Measurements from ENCODE around the gene RAI1.
A peak's percentile ranks its signal among the peaks of the same experiment; 100 is the strongest.

The RAI1 gene

DNA sequence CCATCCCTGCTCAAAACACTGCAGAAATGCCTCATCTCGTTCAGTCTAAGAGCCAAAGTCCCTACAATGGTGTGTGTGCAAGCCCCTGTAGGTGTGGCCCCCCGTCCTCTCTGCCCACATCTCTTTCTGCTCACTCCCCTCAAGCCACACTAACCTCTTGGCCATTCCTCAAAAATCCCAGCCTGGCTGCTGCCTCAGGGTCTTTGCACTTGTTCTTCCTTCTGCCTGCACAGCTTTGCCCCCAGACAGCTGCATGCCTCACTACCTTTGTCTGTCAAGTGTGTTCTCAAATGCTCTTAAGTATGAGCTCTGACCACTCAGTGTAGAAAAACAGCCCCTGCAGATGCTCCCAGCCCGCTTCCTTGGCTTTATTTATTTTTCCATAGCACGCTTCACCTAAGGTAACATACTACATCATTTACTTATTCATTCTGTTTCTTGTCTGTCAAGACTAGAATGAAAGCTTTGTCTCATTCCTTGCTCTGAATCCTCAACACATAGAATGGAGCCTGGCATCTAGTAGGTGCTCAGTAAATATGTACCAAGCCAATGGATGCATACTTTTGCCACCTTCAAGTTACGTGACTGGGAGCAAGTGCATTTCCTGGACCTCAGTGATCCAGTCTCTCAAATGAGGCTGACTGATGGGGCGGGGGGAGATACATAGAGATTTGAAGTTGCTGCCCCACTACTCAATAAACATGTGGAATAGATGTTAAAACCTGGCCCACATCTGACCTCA is 38.1 kb downstream of the RAI1 start:
- no peak for TF ChIP-seq CTCF (IDR thresholded peaks at IDR 0.05; ENCODE audit: extremely low read depth, missing control alignments)
- DNase-seq (ENCODE audit: low spot score) = no peak

DNA sequence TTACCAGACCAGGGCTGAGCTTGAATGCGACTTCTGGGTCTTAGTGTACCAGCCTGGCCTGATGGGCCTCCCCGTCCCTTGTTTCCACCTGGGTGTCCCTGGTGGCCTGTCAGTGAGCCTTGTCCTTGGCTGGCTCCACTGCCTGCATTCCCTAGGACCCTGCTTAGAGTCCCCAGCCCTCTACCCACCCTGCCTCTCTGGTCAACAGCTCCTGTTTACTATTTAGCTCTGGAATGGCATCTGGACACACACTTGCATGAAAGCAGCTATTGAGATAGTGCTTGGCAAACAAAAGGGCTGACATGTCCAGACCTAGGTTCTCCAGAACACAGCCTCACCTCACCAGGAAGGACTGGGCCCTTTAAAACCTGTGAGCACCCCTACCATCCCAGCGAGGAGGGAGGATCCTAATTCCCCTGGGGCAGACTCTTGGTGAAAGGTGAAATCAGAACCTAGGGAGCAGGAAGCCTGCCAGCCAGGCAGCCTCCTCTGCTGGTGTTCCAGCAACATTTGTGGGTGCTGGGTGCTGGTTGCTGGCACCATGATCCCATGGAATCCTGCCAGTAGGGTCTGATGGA is 38.8 kb downstream of the RAI1 start:
- TF ChIP-seq CTCF (IDR thresholded peaks at IDR 0.05; ENCODE audit: extremely low read depth, missing control alignments) = no peak

DNA sequence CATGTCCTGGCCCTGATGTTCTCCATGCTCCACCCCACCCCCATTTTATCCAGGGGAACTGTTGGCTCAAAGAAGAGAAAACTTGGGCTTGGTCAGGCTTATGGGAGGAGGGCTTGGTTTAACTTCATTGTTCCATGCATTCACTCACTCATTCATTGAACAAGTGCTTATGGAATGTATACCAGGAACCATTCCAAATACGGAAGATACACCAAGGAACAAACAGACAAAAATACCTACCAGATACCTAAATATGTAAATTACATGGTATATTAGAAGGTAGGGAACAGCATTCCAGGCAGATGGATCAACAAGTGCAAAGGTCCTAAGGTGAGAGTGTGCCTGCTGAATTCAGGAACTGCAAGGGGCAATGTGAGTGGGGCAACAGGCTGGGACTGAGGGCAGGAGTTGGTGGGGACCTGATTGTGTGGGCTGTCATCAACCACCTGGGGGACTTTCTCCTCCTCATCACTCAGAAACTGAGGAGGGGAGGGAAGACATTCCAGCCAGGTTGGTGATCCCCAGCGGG is 39.9 kb downstream of the RAI1 start:
- no peak for TF ChIP-seq CTCF (IDR thresholded peaks at IDR 0.05; ENCODE audit: extremely low read depth, missing control alignments)
- no peak for DNase-seq (ENCODE audit: low spot score)

More for the DNA sequence above, 38.8 kb downstream of the RAI1 start:
- no peak for DNase-seq (ENCODE audit: low spot score)

DNA sequence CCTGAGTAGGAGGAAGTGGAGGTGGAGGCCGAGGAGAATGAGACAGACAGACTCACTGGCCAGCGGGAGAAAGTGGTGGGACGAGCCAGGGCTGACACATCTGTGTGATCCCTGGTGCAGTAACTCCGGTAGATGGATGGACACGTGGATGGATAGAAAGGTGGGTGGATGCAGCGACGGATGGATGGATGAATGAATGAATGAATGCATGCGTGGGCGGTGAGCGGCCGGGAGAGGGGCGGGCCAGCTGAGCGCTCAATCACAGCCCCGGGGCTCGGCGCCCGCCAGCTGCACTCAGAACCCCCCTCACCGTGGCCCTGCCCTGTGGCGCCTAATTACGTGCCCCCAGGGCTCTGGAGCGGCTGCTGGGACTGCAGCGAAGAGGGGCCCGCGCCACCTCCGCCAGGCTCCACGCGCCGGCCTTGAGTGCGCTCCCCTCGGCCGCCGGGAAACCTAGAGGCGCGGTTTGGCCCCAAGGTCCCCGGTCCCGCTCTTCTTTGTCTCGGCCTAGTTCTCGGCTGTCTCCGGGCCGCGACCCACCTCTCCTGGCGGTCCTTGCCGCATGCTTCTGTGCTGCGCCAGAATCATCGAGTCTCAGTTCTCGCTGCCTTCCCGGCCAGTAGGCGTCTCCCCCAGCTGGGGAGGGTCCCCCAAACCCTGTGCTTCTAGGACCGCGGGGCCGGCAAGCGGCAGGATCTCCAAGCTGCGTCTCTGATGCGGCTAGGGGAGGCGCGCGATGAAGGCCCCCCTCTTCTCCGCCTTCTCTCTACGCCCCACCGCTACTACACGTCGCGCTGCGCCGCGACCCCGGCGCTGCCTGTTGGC is 41.0 kb downstream of the RAI1 start:
- peak; percentile 53 for DNase-seq (ENCODE audit: low spot score)
- TF ChIP-seq CTCF (IDR thresholded peaks at IDR 0.05; ENCODE audit: extremely low read depth, missing control alignments) = no peak

- TF ChIP-seq CTCF (IDR thresholded peaks at IDR 0.05; ENCODE audit: extremely low read depth, missing control alignments) = no peak
- no peak for DNase-seq (ENCODE audit: low spot score)
Observed at GRCh38 chr17:17722906-17723353, 41.7 kb downstream of the RAI1 start.

DNA sequence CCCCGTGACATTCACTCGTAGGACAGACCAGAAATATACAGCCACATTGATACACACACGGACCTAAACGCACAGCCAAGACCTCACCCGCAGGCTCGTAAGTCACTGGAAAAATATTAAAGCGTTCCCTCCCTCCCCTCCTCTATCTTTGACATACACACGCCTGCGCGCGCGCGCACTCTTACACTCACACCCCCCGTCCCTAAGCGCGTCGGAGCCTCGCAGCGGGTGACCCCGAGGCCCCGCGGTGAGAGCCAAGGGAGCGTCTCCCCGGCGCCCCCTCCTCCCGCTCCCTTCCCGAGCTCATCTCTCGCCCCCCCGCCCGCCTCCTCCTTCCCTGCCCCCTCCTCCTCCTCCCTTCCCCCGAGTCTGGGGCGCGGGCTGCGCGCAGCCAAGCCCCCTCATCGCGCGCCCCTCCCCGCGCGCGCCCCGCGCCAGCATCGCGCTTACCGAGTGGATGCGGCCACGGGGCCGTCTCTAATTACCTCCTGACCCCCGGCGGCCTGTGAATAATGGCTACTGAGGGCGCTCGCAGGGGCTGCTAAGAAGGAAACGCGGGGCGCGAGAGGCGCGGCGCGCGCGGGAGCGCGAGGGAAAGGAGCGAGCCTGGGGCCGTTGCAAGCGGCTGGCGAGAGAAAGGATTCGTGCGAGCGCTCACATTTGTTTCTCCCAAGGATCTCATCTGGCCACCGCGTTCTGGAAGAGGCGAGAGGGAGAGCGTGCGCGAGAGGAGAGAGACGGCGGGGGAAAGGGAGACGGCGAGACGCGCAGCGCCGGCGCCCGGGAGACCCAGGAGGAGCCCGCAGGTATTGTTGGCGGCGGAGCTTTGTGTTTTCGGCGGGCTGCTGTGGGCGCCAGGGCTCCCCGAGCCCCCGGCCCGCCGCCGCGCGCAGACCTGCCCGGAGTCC is 42.4 kb downstream of the RAI1 start:
- DNase-seq (ENCODE audit: low spot score) = peak; percentile 82

More for the DNA sequence above, 42.4 kb downstream of the RAI1 start:
- no peak for TF ChIP-seq CTCF (IDR thresholded peaks at IDR 0.05; ENCODE audit: extremely low read depth, missing control alignments)

Measured in GM20000 (cell line).